OCI-LY3 (cell line): ENCODE results near the gene SERPIND1.

ENCODE experiments used
- CTCF ChIP-seq: fragments of 200-600, 300-600 bp; sonication (generic); IDR thresholded peaks from 2 replicates; pipeline ENCODE4 v1.5.1; 2014; ENCODE audit warnings: antibody characterized with exemption, low read length, low read depth
- EZH2phosphoT487 ChIP-seq: fragments of 200-600 bp; shearing (Covaris generic); IDR thresholded peaks from 2 replicates; pipeline ENCODE4 v1.6.1; 2018; ENCODE audit warnings: antibody characterized with exemption, mixed run types, low read depth

DNA sequence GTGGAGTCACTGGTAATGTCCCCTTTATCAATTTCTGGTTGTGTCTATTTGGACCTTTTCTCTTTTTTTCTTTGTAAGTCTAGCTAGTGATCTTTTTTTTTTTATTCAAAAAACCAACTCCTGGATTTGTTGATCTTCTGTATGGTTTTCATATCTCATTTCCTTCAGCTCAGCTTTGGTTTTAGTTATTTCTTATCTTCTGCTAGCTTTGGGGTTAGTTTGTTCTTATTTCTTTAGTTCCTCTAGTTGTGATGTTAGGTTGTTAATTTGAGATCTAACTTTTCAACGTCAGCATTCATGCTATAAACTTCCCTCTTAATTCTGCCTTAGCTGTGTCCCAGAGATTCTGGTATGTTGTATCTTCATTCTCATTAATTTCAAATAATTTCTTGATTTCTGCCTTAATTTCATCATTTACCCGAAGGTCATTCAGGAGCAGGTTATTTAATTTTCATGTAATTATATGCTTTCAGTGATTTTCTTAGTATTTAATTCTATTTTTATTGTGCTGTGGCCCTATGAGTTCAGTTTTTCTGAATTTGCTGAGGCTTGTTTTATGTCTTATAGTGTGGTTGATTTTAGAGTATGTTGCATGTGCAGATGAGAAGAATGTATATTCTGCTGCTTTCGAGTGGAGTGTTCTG is 55.7 kb downstream of the SERPIND1 start:
- TF ChIP-seq CTCF = no peak
- TF ChIP-seq EZH2phosphoT487 = no peak
